HG02973 (cell line): ENCODE measurements around the gene SART1.
"Not testable (repeated sequence)": the region's sequence is repeated elsewhere in the genome, so short reads cannot be mapped to it uniquely, and the experiment has no call there.

Experiments used
- ATAC-seq: cut with Tn5 transposase; IDR thresholded peaks from one replicate; pipeline ENCODE4 v1.9.1; 2021; ENCODE audit warnings: moderate library complexity; ENCODE audit not compliant: unreplicated experiment

Gene SART1

GRCh38 chr11:65932558-65932919, 29.0 kb upstream of the SART1 start:
- ATAC-seq, result no peak

GRCh38 chr11:65934014-65934413, 27.5 kb upstream of the SART1 start:
- ATAC-seq, result no peak

- ATAC-seq, result no peak
Observed at GRCh38 chr11:65937766-65938165, 23.8 kb upstream of the SART1 start.

DNA sequence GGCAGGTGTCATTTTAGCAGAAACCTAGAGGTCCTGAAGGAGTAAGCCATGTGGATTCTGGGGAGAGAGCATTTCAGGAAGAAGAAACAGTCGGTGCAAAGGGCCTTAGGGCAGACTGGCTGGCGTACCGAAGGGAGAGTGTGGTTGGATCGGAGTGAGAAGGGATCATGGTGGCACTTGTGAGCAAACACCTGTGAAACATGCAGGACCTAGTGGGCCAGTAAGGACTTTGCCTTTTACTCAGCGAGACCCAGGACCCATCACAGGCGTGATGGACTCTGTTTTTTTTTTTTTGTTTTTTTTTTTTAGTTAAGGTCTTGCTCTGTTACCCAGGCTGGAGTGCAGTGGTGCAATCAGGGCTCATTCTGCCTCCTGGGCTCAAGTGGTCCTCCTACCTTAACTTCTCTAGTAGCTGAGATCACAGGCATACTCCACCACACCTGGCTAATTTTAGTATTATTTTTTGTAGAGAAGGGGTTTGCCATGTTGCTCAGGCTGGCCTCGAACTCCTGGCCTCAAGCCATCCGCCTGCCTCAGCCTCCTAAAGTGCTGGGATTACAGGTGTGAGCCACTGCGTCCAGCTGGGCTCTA, 19.7 kb upstream of the SART1 start:
- no peak for ATAC-seq

- no peak for ATAC-seq
Observed at GRCh38 chr11:65942531-65942930, 19.0 kb upstream of the SART1 start.

DNA sequence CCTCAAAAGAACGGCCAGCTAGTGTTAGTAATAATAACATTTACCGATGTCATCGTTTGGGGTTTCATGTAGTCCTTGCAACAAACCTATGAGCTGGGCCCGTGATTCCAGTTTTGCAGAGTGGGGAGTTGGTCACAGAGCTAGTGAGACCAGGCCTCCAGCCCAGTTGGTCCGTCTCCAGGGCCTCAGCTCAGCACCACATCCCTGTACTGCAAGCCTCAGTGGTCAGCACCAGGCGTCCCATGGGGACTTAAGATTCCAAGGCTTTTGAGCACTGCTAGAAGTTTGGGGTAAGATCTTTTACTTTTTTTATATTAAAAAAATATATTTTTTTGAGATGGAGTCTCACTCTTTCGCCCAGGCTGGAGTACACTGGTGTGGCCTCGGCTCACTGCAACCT, 17.3 kb upstream of the SART1 start:
- no peak for ATAC-seq

GRCh38 chr11:65944767-65945166, 16.8 kb upstream of the SART1 start:
- ATAC-seq, result no peak

DNA sequence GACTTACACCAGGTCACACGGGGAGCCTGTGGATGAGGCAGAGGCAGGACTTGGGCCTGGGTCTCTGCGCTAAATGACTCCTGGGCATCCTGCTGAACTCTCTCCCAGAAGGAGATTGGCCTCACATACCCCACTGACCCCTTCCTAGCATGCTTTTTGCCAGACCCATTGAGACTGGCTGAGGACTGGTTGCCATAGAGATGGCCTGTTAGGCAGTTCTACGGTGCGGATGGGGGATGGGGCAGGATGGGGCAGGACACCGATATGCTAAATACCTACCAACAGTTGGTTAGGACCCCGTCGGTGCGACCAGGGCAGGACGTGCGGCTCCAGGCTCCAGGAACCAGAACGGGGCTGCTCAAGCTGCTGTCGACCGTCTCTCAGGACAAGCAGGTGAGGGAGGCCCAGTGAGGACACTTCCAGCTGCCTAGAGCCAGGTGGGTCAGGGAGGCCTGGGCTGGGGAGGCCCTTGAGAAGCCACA, 16.1 kb upstream of the SART1 start, which contains the start of gene TSGA10IP:
TSGA10IP (plus strand) TSS at position 51 of the 482 bp plus-strand sequence; CDS start at position 247, 196 bp downstream.
- ATAC-seq, result no peak

GRCh38 chr11:65945941-65946558, 15.5 kb upstream of the SART1 start:
- ATAC-seq, result no peak

- ATAC-seq, result no peak
Observed at GRCh38 chr11:65946655-65947054, 14.9 kb upstream of the SART1 start.

- no peak for ATAC-seq
Observed at GRCh38 chr11:65947133-65947532, 14.4 kb upstream of the SART1 start.

DNA sequence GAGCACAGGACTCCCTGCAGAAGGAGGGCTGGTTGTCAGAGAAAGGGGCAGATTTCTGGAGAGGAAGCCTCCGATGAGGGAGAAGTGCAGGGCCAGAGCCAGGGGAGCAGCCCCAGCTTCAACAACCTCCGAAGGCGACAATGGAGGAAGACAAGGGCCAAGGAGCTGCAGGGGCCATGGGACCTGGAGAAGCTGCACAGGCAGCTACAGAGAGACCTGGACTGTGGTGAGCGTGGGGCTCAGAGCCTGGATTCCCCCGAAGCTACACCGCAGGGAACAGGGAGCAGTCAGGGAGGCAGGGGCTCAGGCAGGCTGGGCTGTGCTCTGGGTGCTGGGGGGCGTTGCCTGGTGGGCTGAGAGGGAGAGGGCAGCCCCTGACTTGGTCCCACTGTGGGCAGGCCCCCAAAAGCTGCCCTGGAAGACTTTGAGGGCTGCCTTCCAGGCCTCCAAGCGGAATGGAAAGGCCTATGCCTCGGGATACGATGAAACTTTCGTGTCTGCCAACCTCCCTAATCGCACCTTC, 13.9 kb upstream of the SART1 start:
- no peak for ATAC-seq

- ATAC-seq, result not testable (repeated sequence)
Observed at GRCh38 chr11:65950711-65951110, 10.8 kb upstream of the SART1 start.

DNA sequence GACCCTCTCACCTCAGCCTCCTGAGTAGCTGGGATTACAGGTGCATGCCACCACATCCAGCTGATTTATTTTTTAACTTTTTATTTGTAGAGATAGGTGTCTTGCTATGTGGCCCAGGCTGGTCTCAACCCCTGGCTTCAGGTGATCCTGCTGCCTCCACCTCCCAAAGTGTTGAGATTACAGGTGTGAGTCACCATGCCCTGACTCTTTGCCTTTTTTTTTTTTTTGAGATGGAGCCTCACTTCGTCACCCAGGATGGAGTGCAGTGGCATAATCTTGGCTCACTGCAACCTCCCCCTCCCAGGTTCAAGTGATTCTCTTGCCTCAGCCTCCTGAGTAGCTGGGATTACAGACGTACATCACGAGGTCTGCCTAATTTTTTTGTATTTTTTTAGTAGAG, 9.9 kb upstream of the SART1 start:
- not testable (repeated sequence) for ATAC-seq

DNA sequence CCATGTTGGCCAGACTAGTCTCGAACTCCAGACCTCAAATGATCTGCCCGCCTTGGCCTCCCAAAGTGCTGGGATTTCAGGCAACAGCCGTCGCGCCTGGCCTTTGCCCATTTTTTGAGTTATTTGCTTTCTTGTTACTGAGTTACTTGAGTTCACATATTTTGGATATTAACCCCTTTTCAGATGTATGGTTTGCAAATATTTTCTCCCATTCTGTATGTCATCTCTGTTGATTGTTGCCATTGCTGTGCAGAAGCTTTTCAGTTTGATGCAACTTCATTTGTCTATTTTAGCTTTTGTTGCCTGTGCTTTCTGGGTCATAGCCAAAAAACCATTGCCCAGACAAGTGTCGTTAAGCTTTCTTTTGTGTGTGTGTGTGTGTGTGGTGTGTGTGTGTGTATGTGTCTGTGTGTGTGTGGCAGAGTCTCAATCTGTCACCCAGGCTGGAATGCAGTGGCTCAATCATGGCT, 9.4 kb upstream of the SART1 start:
- no peak for ATAC-seq

DNA sequence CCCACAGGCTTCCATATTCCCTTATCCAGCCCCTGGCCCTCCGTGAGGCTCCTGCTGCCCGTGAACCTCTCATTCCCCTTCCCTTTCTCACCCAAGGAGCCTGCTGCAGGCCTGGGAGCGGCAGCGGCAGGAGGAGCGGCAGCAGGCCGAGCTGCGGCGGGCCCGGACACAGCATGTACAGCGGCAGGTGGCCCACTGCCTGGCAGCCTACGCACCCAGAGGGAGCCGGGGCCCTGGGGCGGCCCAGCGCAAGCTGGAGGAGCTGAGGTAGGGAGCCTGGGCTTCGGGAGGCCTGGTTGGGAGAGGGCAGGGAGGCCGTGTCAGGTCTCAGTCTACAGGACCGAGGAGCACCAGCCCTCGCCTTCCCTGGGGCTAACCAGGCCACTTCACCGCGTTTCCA, 8.1 kb upstream of the SART1 start:
- ATAC-seq, result no peak

GRCh38 chr11:65954771-65955170, 6.8 kb upstream of the SART1 start:
- no peak for ATAC-seq

DNA sequence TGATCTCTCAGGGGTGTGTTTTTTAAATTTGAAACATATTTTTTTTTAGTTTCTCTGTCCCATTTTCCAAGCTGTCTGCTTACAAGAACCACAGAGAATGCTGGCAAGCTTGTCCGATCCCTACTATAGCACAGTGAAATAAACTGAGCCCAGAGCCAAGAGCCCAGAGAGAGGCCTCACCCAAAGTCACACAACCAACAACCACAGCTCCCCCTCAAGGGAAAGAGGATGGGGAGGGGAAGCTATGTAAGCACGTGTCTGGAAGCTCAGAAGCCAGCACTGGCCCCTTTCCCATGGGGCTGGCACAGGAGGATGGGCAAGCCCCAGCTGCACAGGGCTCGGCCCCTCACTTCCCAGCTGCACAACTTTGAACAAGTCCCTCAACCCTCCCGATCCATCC, 3.2 kb upstream of the SART1 start:
- ATAC-seq, result no peak

DNA sequence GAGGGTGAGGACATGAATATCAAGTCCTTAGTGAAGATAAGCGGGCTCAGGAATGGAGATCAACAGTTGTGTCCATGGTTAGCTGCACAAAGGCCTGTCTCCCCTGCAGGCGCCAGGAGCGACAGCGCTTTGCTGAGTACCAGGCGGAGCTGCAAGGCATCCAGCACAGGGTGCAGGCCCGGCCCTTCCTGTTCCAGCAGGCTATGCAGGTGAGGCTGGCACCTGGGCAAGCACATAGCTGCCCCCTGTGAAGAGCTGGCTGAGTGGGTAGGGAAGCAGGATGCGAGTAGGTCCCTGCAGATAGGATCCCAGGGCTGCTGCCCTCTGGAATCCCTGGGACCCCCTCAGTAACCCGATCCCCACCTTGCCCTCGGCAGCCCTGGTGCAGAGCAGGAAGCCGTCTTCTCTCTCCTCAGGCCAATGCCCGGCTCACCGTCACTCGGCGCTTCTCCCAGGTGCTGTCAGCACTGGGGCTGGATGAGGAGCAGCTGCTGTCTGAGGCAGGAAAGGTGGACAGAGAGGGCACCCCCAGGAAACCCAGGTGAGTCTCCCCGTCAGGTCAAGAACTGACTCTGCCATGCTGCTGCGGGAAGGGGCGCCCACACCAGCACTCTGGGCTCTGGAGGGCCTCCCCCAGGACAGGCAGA, 2.6 kb upstream of the SART1 start:
- no peak for ATAC-seq

DNA sequence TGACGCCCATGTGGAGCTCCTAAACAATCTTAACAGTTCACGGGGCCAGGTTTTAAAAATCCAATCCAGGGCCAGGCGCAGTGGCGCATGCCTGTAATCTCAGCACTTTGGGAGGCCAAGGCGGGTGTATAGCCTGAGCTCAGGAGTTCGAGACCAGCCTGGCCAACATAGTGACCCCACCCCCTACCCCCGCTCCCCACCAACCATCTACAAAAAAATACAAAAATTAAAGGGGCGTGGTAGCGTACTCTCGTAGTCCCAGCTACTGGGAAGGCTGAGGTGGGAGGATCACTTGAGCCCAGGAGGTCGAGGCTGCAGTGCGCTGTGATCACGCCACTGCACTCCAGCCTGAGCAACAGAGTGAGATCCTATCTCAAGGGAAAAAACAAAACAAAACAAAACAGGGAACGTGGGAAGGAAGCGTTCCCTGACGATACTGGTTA, 689 bp upstream of the SART1 start:
- ATAC-seq, result no peak

DNA sequence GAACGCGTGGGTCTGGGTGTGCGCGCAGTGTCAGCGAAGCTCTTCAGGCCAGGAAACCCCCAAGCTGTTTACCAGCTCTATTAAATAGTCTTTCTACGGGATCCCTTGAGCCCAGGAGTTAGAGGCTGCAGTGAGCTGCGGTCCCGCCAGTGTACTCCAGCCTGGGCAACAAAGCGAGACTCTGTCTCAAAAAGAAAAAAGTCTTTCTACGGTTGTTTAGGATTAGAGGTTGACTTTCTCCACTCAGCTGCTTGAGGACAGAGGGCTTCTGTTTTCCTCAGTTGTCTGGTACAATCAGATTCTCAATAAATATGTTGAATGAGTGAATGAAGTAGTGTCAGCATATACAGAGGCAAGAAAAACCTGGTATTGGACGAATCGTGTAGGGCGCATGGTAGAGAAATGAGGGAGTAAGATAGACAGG, 619 bp downstream of the SART1 start:
- no peak for ATAC-seq

DNA sequence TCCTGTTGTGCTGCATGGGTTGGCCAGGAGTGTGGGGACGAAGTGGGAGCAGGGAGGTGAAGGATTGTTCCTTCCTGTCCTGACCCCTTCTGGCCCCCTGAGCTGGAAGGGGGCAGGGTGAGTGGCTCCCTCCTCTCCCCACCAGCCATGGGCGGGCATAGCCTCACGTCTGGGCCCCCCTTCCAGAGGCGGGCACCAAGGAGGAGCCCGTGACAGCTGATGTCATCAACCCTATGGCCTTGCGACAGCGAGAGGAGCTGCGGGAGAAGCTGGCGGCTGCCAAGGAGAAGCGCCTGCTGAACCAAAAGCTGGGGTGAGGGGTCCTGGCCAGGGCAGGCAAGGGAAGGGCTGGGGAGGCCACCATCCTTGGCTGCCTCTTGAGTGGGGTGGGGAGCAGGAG, 3.4 kb downstream of the SART1 start:
- no peak for ATAC-seq
